GM20000 (cell line): ENCODE data around the gene TTC17.

Experiments used
- DNase-seq: peaks from one replicate; pipeline ENCODE4 v3.0.0; 2012; ENCODE audit warnings: low spot score
- TF ChIP-seq, protein P1 (sequence below): IDR thresholded peaks from 2 replicates; pipeline ENCODE4 v1.5.1; 2012; ENCODE audit warnings: mild to moderate bottlenecking, control low read depth; ENCODE audit errors: extremely low read depth, missing control alignments

The TTC17 gene

DNA sequence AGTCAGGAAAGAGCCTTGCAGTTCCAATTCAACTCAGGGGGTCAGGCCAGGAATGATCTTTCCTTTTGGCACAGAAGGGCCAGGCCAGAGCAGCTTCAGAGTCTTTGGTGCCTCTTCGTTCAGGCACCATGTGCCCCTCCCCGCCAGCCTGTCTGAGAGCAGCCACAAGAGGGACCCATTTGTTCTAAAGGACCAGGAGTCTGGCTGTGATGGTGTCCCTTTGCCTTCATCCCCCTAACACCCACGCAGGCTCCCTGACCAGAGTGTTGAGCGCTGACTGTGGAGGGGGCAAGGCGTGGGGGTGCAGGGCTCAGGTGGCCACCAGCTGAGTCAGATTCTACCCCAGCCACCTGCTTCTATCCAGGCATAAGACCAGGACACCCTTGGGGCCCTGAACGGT, 156.4 kb downstream of the TTC17 start:
- TF ChIP-seq, protein P1, sequence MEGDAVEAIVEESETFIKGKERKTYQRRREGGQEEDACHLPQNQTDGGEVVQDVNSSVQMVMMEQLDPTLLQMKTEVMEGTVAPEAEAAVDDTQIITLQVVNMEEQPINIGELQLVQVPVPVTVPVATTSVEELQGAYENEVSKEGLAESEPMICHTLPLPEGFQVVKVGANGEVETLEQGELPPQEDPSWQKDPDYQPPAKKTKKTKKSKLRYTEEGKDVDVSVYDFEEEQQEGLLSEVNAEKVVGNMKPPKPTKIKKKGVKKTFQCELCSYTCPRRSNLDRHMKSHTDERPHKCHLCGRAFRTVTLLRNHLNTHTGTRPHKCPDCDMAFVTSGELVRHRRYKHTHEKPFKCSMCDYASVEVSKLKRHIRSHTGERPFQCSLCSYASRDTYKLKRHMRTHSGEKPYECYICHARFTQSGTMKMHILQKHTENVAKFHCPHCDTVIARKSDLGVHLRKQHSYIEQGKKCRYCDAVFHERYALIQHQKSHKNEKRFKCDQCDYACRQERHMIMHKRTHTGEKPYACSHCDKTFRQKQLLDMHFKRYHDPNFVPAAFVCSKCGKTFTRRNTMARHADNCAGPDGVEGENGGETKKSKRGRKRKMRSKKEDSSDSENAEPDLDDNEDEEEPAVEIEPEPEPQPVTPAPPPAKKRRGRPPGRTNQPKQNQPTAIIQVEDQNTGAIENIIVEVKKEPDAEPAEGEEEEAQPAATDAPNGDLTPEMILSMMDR: no peak
- no peak for DNase-seq

DNA sequence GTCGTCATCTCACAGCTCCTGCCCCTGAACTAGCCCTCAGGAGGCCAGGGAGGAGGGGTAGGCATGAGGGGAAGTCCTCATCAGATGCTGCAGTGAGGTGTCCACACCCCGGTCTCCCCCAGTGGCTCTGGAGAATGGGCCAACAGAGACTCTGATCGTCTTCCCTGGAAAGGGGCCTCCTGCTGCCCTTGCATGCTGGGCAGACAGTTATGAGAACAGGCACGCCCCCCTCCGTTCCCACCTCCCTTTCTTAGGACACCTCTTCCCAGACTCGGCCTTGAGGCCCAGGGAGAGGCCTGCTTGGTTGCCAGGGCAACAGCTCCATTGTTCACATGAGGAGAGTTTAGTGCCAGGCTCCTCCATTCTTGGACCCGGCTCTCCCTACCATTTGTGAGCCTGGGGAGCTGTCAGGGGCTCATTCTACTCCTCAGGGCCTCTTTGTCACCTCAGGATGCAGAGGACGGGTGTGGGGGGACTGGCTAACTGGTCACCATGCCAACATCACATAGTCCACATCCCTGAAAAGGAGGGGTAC, 157.7 kb downstream of the TTC17 start:
- TF ChIP-seq, protein P1: no peak
- no peak for DNase-seq

DNA sequence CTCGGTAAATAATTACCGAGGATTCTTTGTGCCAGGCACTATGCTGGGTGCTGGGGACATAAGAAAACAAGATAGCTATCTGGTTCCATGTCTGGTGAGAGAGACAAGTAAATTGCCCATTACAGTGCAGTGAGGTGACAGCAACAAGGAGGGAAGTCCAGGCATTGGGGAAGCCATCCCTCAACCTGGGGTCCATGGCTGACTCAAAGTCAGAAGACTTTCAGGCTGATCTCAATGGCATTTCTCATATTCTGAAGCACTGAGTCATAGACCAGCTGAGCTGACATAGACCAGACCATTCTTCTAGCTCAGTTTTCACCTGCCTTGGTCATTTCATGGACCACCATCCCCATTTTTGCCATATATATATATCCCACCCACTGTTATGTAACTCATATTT, 158.8 kb downstream of the TTC17 start:
- TF ChIP-seq, protein P1: no peak
- DNase-seq: no peak

DNA sequence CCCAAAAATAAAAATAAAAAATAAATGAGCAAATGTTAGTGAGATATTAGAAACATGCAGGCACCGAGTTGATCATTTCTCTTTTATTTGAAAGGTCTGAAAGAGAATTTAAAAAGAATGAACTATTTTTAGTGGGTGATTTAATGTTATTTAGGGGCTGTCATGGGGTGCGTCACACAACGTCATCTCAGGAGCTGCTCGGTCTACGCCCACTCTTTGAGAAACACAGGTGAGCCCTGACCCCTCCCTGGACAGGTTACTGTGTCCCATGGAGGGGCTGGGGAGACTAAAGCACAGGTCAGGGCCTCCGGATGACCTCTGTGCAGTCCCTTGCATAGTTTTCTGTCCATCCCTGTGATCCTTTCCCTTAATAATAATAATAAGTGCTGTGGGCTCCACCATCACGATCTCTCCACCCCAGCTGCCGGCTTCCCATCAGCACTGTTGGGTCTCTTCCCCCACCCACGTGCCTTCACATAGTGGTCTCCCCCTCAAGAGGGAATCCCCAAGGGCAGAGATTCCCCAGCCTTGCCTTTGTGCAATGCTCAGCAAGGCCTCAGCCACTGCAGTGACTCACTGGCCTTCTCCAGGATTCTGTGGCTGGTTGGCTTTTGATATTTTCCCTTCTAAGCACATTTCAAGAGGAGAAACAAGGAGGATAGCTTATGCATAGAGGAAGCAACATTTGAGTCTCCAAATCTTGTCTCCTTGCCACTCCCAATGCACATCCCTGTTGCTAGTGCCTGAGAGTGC, 159.9 kb downstream of the TTC17 start:
- TF ChIP-seq, protein P1: no peak
- no peak for DNase-seq

DNA sequence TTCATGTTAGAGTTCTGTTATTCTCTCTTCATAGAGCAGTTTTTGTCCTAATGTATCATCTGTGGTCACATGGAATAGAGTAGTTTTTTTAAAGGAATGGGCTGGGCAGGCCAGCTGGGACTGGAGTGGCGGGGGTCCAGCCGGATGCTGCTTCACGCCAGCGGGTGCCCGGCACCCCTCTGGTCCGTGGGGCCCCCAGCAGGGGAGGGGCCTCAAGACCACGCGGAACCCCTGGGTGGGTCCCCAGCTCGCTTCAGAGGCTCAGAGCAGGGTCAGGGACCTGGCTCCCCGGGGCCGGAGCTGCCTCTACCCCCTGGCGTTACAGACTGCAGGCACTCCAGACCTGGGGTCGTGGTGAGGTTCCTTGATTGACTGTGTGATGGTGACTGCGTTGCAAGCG, 162.8 kb downstream of the TTC17 start:
- TF ChIP-seq, protein P1: no peak
- no peak for DNase-seq

DNA sequence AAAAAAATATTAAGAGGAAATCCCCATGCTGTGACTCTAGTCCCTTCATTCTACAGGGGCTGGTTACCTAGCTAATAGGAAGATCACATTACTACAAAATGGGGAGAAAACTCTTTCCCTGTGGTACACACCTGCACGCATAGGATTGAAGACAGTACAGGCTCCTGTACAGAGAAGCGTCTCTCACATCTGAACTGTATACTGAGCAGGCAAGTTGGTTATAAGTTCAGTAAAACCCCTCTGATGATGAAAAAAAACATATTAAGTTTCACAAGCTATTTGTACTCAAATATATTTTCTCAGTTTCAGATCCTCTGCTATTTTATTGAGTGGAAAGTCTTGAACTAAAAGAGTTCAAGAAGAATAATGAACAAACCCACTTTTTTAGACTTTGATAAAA, 164.9 kb downstream of the TTC17 start:
- no peak for DNase-seq
- TF ChIP-seq, protein P1: no peak

DNA sequence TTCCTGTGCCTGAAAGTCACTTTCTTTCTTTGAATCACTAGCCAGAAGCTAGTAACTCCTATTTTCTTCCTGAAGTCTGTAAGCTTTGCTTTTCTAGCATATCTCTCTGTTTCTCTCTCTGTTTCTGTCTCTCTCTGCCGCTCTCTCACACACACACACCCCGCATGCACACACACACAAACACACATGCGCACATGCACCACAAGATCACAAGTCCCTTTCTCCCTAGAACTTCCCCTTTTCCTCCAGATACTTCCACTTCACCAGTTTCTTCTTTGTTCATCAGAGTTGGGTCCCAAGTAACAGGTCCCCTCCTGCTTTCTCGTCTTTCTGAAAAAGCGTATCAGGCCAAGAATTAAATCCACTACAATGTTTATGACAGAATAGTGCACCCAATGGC, 173.3 kb downstream of the TTC17 start:
- no peak for DNase-seq
- TF ChIP-seq, protein P1: no peak
